HEK293 (cell line): ENCODE measurements around the gene PDCD1LG2.

Experiments used
- CTCF ChIA-PET: fragments of 350-600 bp; formaldehyde crosslinking; extraction: SDS; loops from one replicate; lab custom pipeline; 2021; ENCODE audit warnings: antibody characterized with exemption; lab: Yijun Ruan, JAX
- POLR2A ChIA-PET: fragments of 300-600 bp; formaldehyde crosslinking; extraction: SDS; loops from one replicate; lab custom pipeline; 2020; ENCODE audit warnings: antibody characterized with exemption, inconsistent platforms; lab: Yijun Ruan, JAX
- H3K27ac ChIP-seq: fragments of 200-500 bp; sonication (Bioruptor generic); 2 replicates; pipeline ENCODE4 v1.5.1; 2014; ENCODE audit warnings: low read depth, low read length, control low read depth, inconsistent platforms; ENCODE audit errors: extremely low read depth
- H3K36me3 ChIP-seq, 2 experiments: fragments of 200-500 bp in 1 of 2; sonication (Bioruptor generic) in 1 of 2; 1 replicate in 1 of 2; 2 replicates in 1 of 2; pipeline ENCODE4 v1.5.1; 2014 to 2017; ENCODE audit warnings: inconsistent platforms in 2 of 2, low read length in 2 of 2; ENCODE audit not compliant: control insufficient read depth in 2 of 2, insufficient read depth in 1 of 2
- H3K4me1 ChIP-seq: fragments of 200-500 bp; sonication (Bioruptor generic); 2 replicates; pipeline ENCODE4 v1.5.1; 2014; ENCODE audit warnings: mild to moderate bottlenecking, low read length, inconsistent platforms; ENCODE audit not compliant: control insufficient read depth, insufficient read depth
- H3K4me3 ChIP-seq: 2 replicates; pipeline ENCODE4 v1.5.1; 2011; ENCODE audit warnings: low read depth, mild to moderate bottlenecking, control low read depth, low read length, moderate library complexity
- H3K9me3 ChIP-seq: fragments of 200-500 bp; sonication (Bioruptor generic); 2 replicates; pipeline ENCODE4 v1.5.1; 2014; ENCODE audit warnings: low read depth, low read length, inconsistent platforms; ENCODE audit not compliant: control insufficient read depth, insufficient read depth
- FEZF1 ChIP-seq: fragments of 450-650 bp; formaldehyde crosslinking; IDR thresholded peaks from 2 replicates; pipeline ENCODE4 v1.5.1; 2016; ENCODE audit warnings: missing biosample characterization, missing genetic modification characterization
- KLF8 ChIP-seq: fragments of 450-650 bp; formaldehyde crosslinking; IDR thresholded peaks from 2 replicates; pipeline ENCODE4 v1.5.1; 2016; ENCODE audit warnings: missing biosample characterization, missing genetic modification characterization
- MEIS1 ChIP-seq: sonication (generic); formaldehyde crosslinking; IDR thresholded peaks from 2 replicates; pipeline ENCODE4 v1.8.1; 2022; ENCODE audit warnings: missing genetic modification reagents, mild to moderate bottlenecking, borderline replicate concordance
- OSR2 ChIP-seq: fragments of 450-650 bp; formaldehyde crosslinking; IDR thresholded peaks from 2 replicates; pipeline ENCODE4 v1.5.1; 2016; ENCODE audit warnings: missing biosample characterization, missing genetic modification characterization
- RBAK ChIP-seq: fragments of 450-650 bp; formaldehyde crosslinking; IDR thresholded peaks from 2 replicates; pipeline ENCODE4 v1.5.1; 2016; ENCODE audit warnings: missing biosample characterization, missing genetic modification characterization
- SP3 ChIP-seq: fragments of 450-650 bp; formaldehyde crosslinking; IDR thresholded peaks from 2 replicates; pipeline ENCODE4 v1.5.1; 2016; ENCODE audit warnings: missing biosample characterization, missing genetic modification characterization
- ZBTB17 ChIP-seq: fragments of 450-650 bp; formaldehyde crosslinking; IDR thresholded peaks from 2 replicates; pipeline ENCODE4 v1.5.1; 2016; ENCODE audit warnings: missing biosample characterization, missing genetic modification characterization
- ZBTB21 ChIP-seq: fragments of 450-650 bp; formaldehyde crosslinking; IDR thresholded peaks from 2 replicates; pipeline ENCODE4 v1.5.1; 2017; ENCODE audit warnings: missing biosample characterization, missing genetic modification characterization
- ZEB2 ChIP-seq: fragments of 450-650 bp; formaldehyde crosslinking; IDR thresholded peaks from 2 replicates; pipeline ENCODE4 v1.5.1; 2016; ENCODE audit warnings: missing biosample characterization, missing genetic modification characterization
- ZFP41 ChIP-seq: fragments of 450-650 bp; formaldehyde crosslinking; IDR thresholded peaks from 2 replicates; pipeline ENCODE4 v1.5.1; 2016; ENCODE audit warnings: missing biosample characterization, missing genetic modification characterization, borderline replicate concordance
- ZNF16 ChIP-seq: fragments of 450-650 bp; formaldehyde crosslinking; IDR thresholded peaks from 2 replicates; pipeline ENCODE4 v1.5.1; 2016; ENCODE audit warnings: low read depth, missing biosample characterization, missing genetic modification characterization
- ZNF175 ChIP-seq: fragments of 450-650 bp; formaldehyde crosslinking; IDR thresholded peaks from 2 replicates; pipeline ENCODE4 v1.5.1; 2016; ENCODE audit warnings: missing biosample characterization, missing genetic modification characterization
- ZNF184 ChIP-seq: fragments of 450-650 bp; IDR thresholded peaks from 2 replicates; pipeline ENCODE4 v1.5.1; 2018; ENCODE audit warnings: missing biosample characterization, mild to moderate bottlenecking, missing genetic modification characterization
- ZNF19 ChIP-seq: fragments of 450-650 bp; formaldehyde crosslinking; IDR thresholded peaks from 2 replicates; pipeline ENCODE4; 2016; ENCODE audit warnings: missing biosample characterization, missing genetic modification characterization, low read depth
- ZNF214 ChIP-seq: fragments of 450-650 bp; formaldehyde crosslinking; IDR thresholded peaks from 2 replicates; pipeline ENCODE4 v1.5.1; 2017; ENCODE audit warnings: missing biosample characterization, mild to moderate bottlenecking, missing genetic modification characterization, borderline replicate concordance
- ZNF560 ChIP-seq: fragments of 450-650 bp; formaldehyde crosslinking; IDR thresholded peaks from 2 replicates; pipeline ENCODE4 v1.5.1; 2017; ENCODE audit warnings: missing biosample characterization, missing genetic modification characterization, borderline replicate concordance
- ZNF610 ChIP-seq: fragments of 450-650 bp; formaldehyde crosslinking; IDR thresholded peaks from 2 replicates; pipeline ENCODE4 v1.5.1; 2016; ENCODE audit warnings: missing biosample characterization, missing genetic modification characterization, borderline replicate concordance
- ZNF670 ChIP-seq: fragments of 450-650 bp; formaldehyde crosslinking; IDR thresholded peaks from 2 replicates; pipeline ENCODE4 v1.5.1; 2016; ENCODE audit warnings: missing biosample characterization, missing genetic modification characterization, low read depth
- ZNF785 ChIP-seq: fragments of 450-650 bp; formaldehyde crosslinking; IDR thresholded peaks from 2 replicates; pipeline ENCODE4 v1.5.1; 2016; ENCODE audit warnings: missing biosample characterization, missing genetic modification characterization
- TF ChIP-seq, protein P1 (sequence below): fragments of 450-650 bp; formaldehyde crosslinking; IDR thresholded peaks from 2 replicates; pipeline ENCODE4 v1.5.1; 2016; ENCODE audit warnings: missing biosample characterization, missing genetic modification characterization, borderline replicate concordance
- TF ChIP-seq, protein P2 (sequence below): fragments of 450-650 bp; formaldehyde crosslinking; IDR thresholded peaks from 2 replicates; pipeline ENCODE4 v1.5.1; 2017; ENCODE audit warnings: missing biosample characterization, missing genetic modification characterization

PDCD1LG2 gene

DNA sequence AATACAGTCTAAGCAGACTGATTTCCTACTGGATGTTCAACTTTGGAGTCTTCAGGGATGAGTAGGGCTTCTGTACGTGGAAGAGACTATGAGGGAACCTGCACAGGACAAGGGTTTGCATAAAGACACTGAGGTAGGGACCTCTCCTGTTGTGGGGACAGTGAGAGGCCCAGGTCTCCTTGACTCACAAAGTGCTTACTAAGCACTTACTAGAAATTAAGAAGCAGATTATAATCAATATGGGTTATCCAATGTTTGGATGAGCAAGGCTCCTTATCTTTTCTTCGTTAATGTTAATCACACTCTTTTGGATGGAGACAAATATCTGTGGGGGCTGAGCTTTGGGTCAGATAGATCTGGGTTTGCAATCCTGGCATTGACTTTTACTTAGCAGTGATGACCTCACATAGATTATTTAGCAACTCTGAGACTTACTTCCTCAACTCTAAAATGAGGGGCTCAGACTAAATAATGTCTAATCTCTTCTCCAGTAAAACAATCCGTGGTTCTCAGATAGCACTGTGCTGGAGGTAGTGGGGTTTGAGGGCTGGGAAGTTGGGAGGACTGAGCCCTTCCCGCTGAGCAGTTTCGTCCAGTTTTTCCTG, 45.9 kb downstream of the PDCD1LG2 start:
- Histone ChIP-seq H3K27ac (no peak overlapping the region), H3K4me3 (no peak overlapping the region), H3K9me3 (no peaks in the 10 kb centered on the region), H3K4me1 (no peaks in the 10 kb centered on the region), H3K36me3 (no peaks in the 10 kb centered on the region)
- POLR2A ChIA-PET: no interaction called here
- CTCF ChIA-PET: interaction anchor here (0.7 to 2.0 kb wide), 2 partner anchors 34 to 150 kb away, joined by 4 to 6 read pairs; no protein-coding TSS in a partner anchor
- TF ChIP-seq ZEB2 (tag by site-specific recombination) (no peak), OSR2 (tag by site-specific recombination) (no peak), ZNF184 (no peak), ZNF19 (tag by site-specific recombination) (no peak)
- TF ChIP-seq, protein P1, sequence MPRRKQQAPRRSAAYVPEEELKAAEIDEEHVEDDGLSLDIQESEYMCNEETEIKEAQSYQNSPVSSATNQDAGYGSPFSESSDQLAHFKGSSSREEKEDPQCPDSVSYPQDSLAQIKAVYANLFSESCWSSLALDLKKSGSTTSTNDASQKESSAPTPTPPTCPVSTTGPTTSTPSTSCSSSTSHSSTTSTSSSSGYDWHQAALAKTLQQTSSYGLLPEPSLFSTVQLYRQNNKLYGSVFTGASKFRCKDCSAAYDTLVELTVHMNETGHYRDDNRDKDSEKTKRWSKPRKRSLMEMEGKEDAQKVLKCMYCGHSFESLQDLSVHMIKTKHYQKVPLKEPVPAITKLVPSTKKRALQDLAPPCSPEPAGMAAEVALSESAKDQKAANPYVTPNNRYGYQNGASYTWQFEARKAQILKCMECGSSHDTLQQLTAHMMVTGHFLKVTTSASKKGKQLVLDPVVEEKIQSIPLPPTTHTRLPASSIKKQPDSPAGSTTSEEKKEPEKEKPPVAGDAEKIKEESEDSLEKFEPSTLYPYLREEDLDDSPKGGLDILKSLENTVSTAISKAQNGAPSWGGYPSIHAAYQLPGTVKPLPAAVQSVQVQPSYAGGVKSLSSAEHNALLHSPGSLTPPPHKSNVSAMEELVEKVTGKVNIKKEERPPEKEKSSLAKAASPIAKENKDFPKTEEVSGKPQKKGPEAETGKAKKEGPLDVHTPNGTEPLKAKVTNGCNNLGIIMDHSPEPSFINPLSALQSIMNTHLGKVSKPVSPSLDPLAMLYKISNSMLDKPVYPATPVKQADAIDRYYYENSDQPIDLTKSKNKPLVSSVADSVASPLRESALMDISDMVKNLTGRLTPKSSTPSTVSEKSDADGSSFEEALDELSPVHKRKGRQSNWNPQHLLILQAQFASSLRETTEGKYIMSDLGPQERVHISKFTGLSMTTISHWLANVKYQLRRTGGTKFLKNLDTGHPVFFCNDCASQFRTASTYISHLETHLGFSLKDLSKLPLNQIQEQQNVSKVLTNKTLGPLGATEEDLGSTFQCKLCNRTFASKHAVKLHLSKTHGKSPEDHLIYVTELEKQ (tag by site-specific recombination): no peak

DNA sequence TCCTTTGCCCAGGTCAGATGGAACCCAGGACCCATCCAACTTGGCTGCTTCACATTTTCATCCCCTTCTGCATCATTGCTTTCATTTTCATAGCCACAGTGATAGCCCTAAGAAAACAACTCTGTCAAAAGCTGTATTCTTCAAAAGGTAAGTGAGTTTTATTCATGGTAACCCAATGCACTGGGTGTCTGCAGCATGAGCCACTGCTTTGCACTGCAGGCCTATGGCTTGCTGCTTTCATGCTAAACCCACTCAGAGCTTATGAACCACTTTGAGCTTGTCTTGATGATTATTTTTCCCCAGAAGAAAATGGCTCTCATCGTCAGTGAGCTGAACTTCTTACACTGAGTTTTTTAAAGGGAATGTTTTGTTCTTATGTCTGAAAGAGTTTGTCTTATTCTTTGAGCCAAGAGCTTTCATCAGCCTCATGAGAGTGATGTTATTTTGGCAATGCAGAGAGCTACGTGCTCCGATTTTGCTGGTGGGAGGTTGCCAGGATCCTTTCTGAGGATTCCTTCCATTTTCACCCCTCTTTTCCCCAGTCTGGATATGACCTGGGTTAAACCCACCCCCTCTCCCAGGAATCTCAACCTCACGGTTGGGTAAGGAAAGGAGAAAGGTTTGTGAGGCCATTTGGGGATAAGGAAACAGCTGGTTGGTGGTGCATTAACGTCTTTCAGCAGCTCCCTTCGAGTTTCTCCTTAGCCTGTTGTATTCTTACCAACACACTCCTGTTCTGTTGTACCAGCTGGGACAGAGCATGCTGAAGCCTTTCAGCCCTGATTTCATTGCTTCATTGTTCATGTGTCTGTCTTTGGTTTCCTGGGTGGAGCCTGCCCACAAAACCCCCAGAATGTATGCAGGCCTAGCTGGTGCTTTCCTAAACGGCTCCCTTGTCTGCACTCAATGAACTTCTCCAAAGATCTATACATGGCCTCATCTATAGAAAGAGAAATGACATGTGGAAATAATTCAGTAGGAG, 47.6 kb downstream of the PDCD1LG2 start:
- no peaks in the 10 kb centered on the region for H3K9me3 ChIP-seq
- POLR2A ChIA-PET: no interaction called here
- H3K4me1 ChIP-seq: no peaks in the 10 kb centered on the region
- CTCF ChIA-PET: interaction anchor here (1.0 to 2.0 kb wide), 3 partner anchors 32 to 42 kb away, joined by 3 to 6 read pairs (median 3); no protein-coding TSS in a partner anchor
- TF ChIP-seq ZBTB21 (tag by site-specific recombination) (no peak), FEZF1 (tag by site-specific recombination) (no peak), ZNF560 (tag by site-specific recombination) (no peak), ZBTB17 (tag by site-specific recombination) (no peak), ZNF175 (tag by site-specific recombination) (no peak), ZNF785 (tag by site-specific recombination) (no peak), MEIS1 (CRISPR knock-in tag) (no peak), ZNF16 (no peak), RBAK (tag by site-specific recombination) (no peak), SP3 (no peak), ZFP41 (tag by site-specific recombination) (no peak), KLF8 (tag by site-specific recombination) (no peak), ZNF670 (no peak), ZNF214 (tag by site-specific recombination) (no peak), ZNF610 (tag by site-specific recombination) (no peak)
- TF ChIP-seq, protein P1 (tag by site-specific recombination): no peak
- TF ChIP-seq, protein P2, sequence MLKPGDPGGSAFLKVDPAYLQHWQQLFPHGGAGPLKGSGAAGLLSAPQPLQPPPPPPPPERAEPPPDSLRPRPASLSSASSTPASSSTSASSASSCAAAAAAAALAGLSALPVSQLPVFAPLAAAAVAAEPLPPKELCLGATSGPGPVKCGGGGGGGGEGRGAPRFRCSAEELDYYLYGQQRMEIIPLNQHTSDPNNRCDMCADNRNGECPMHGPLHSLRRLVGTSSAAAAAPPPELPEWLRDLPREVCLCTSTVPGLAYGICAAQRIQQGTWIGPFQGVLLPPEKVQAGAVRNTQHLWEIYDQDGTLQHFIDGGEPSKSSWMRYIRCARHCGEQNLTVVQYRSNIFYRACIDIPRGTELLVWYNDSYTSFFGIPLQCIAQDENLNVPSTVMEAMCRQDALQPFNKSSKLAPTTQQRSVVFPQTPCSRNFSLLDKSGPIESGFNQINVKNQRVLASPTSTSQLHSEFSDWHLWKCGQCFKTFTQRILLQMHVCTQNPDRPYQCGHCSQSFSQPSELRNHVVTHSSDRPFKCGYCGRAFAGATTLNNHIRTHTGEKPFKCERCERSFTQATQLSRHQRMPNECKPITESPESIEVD (tag by site-specific recombination): no peak
- no peak overlapping the region for H3K4me3 ChIP-seq
- no peaks in the 10 kb centered on the region for H3K36me3 ChIP-seq
- H3K27ac ChIP-seq: no peak overlapping the region
